ENCODE results near the gene SELENOK. TPM values are rescaled to one million over a fixed set of nuclear protein-coding genes. Genes with fewer than 3 reads are reported as not detected.
A peak's percentile ranks its signal among the peaks of the same experiment; 100 is the strongest.

SELENOK gene
- total and polyA plus RNA-seq, 2 of the 13 experiments (the other 11 are each of a cell fraction or from before 2014, with no cell fraction given) = 67.0 to 81.0 TPM

GRCh38 chr3:53843195-53844177, 48.2 kb downstream of the SELENOK start (continued):
- TF ChIP-seq ZNF264 (CRISPR knock-in tag; IDR thresholded peaks at IDR 0.05) = 0 out of 2 replicates have a peak, but pooled peaks have one; percentile 67
- TF ChIP-seq MYNN (CRISPR knock-in tag; IDR thresholded peaks at IDR 0.05; ENCODE audit: low read depth) = no peak
- TF ChIP-seq HIC2 (CRISPR knock-in tag; IDR thresholded peaks at IDR 0.05; ENCODE audit: low read depth) = no peak
- TF ChIP-seq ARNT (IDR thresholded peaks at IDR 0.05) = no peak
- TF ChIP-seq RBAK (CRISPR knock-in tag; IDR thresholded peaks at IDR 0.05) = no peak
- TF ChIP-seq ZC3H13 (CRISPR knock-in tag; IDR thresholded peaks at IDR 0.05) = peak; percentile 26; the same call in 1 of the 2 replicates
- TF ChIP-seq PRMT3 (CRISPR knock-in tag; IDR thresholded peaks at IDR 0.05; ENCODE audit: borderline replicate concordance, low read depth) = no peak
- TF ChIP-seq HDAC1 (CRISPR knock-in tag; IDR thresholded peaks at IDR 0.05) = peak; percentile 55
- TF ChIP-seq BORCS8-MEF2B (CRISPR knock-in tag; IDR thresholded peaks at IDR 0.05) = no peak; the same call in none of the 2 replicates
- no peak for TF ChIP-seq BRCA1 (CRISPR knock-in tag; IDR thresholded peaks at IDR 0.05)
- TF ChIP-seq ZNF816 (CRISPR knock-in tag; IDR thresholded peaks at IDR 0.05; ENCODE audit: borderline replicate concordance) = no peak
- no peak for TF ChIP-seq CBX2 (IDR thresholded peaks at IDR 0.05; ENCODE audit: low read depth, low read length)
- TF ChIP-seq CBX2 (CRISPR knock-in tag; IDR thresholded peaks at IDR 0.05; ENCODE audit: low read depth) = no peak
- TF ChIP-seq PREB (CRISPR knock-in tag; IDR thresholded peaks at IDR 0.05) = no peak
- no peak for TF ChIP-seq ZNF136 (CRISPR knock-in tag; IDR thresholded peaks at IDR 0.05; ENCODE audit: low read depth)
- no peak for TF ChIP-seq CSRNP2 (CRISPR knock-in tag; conservative IDR thresholded peaks at IDR 0.05; ENCODE audit: low read depth)
- TF ChIP-seq MXD1 (CRISPR knock-in tag; IDR thresholded peaks at IDR 0.05) = no peak
- TF ChIP-seq ZNF124 (CRISPR knock-in tag; IDR thresholded peaks at IDR 0.05) = no peak
- no peak for TF ChIP-seq ZNF138 (CRISPR knock-in tag; IDR thresholded peaks at IDR 0.05; ENCODE audit: low read depth)
- no peak for TF ChIP-seq IKZF5 (CRISPR knock-in tag; IDR thresholded peaks at IDR 0.05)
- TF ChIP-seq ZEB1 (IDR thresholded peaks at IDR 0.05; ENCODE audit: insufficient replicate concordance, low read depth) = no peak
- no peak for TF ChIP-seq HMGA1 (CRISPR knock-in tag; conservative IDR thresholded peaks at IDR 0.05)
- TF ChIP-seq GFI1 (CRISPR knock-in tag; IDR thresholded peaks at IDR 0.05; ENCODE audit: borderline replicate concordance) = peak; percentile 22; the same call in 1 of the 2 replicates
- TF ChIP-seq POLR2AphosphoS2 (IDR thresholded peaks at IDR 0.05; ENCODE audit: low read depth, low read length) = no peak
